Measurements from ENCODE around the gene GALNT18.

Gene GALNT18

DNA sequence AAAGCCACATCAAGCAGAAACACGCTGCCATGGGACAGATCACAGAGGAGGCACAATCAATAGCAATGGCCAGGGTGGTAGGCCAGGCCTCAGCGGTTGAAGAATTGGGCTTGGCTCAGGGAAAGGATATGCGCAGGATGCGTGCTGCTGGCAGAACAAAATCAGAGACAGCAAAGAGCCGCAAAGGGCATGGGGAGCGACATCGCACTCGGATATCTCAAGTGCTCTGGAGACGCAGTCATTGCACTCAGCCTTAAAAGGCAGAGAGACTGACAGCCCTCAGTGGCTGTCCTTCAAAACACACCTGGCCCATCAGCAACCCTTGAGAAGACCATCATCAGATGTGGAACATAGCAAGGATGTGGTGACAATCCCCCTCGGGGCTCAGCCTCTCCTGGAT, 319.2 kb downstream of the GALNT18 start:
- Histone ChIP-seq H3K9ac (ENCODE audit: low read length) (no peak overlapping the region), H3K27me3 (ENCODE audit: low read length) (no peaks in the 10 kb centered on the region), H3K4me2 (ENCODE audit: low read depth, low read length, poor library complexity, severe bottlenecking) (no peak overlapping the region), H3K9me3 (ENCODE audit: insufficient read depth, low read length) (no peaks in the 10 kb centered on the region), H3K9me2 (replicated peaks; ENCODE audit: insufficient read depth, low read length) (no peaks in the 10 kb centered on the region), H3K27ac (ENCODE audit: low read depth, low read length) (no peak overlapping the region), H3K36me3 (ENCODE audit: low read length) (no peaks in the 10 kb centered on the region), H3K4me3 (ENCODE audit: insufficient read depth, low read length, poor library complexity, severe bottlenecking) (no peak overlapping the region), H2AFZ (ENCODE audit: low read depth, low read length, severe bottlenecking) (no peak overlapping the region), H3F3A (ENCODE audit: insufficient read depth) (no peaks in the 10 kb centered on the region), H4K20me1 (ENCODE audit: low read depth, low read length) (no peaks in the 10 kb centered on the region), H3K79me2 (ENCODE audit: insufficient read depth, low read length) (no peaks in the 10 kb centered on the region)
- TF ChIP-seq, protein P1, sequence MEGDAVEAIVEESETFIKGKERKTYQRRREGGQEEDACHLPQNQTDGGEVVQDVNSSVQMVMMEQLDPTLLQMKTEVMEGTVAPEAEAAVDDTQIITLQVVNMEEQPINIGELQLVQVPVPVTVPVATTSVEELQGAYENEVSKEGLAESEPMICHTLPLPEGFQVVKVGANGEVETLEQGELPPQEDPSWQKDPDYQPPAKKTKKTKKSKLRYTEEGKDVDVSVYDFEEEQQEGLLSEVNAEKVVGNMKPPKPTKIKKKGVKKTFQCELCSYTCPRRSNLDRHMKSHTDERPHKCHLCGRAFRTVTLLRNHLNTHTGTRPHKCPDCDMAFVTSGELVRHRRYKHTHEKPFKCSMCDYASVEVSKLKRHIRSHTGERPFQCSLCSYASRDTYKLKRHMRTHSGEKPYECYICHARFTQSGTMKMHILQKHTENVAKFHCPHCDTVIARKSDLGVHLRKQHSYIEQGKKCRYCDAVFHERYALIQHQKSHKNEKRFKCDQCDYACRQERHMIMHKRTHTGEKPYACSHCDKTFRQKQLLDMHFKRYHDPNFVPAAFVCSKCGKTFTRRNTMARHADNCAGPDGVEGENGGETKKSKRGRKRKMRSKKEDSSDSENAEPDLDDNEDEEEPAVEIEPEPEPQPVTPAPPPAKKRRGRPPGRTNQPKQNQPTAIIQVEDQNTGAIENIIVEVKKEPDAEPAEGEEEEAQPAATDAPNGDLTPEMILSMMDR (IDR thresholded peaks at IDR 0.05; ENCODE audit: insufficient read depth, low read length, poor library complexity, severe bottlenecking) = no peak
- TF ChIP-seq EZH2phosphoT487 (conservative IDR thresholded peaks at IDR 0.05; ENCODE audit: low read length) = no peak

- H3K9ac ChIP-seq (ENCODE audit: low read length) = no peak overlapping the region
- H3K79me2 ChIP-seq (ENCODE audit: insufficient read depth, low read length) = no peaks in the 10 kb centered on the region
- H3K9me3 ChIP-seq (ENCODE audit: insufficient read depth, low read length) = no peaks in the 10 kb centered on the region
- no peak overlapping the region for H3K4me3 ChIP-seq (ENCODE audit: insufficient read depth, low read length, poor library complexity, severe bottlenecking)
- no peaks in the 10 kb centered on the region for H4K20me1 ChIP-seq (ENCODE audit: low read depth, low read length)
- H2AFZ ChIP-seq (ENCODE audit: low read depth, low read length, severe bottlenecking) = no peak overlapping the region
- H3K36me3 ChIP-seq (ENCODE audit: low read length) = no peaks in the 10 kb centered on the region
- no peaks in the 10 kb centered on the region for H3K9me2 ChIP-seq (replicated peaks; ENCODE audit: insufficient read depth, low read length)
- H3F3A ChIP-seq (ENCODE audit: insufficient read depth) = no peaks in the 10 kb centered on the region
- no peak overlapping the region for H3K27ac ChIP-seq (ENCODE audit: low read depth, low read length)
- no peaks in the 10 kb centered on the region for H3K27me3 ChIP-seq (ENCODE audit: low read length)
- no peak overlapping the region for H3K4me2 ChIP-seq (ENCODE audit: low read depth, low read length, poor library complexity, severe bottlenecking)
- no peak for TF ChIP-seq EZH2phosphoT487 (conservative IDR thresholded peaks at IDR 0.05; ENCODE audit: low read length)
- TF ChIP-seq, protein P1 (IDR thresholded peaks at IDR 0.05; ENCODE audit: insufficient read depth, low read length, poor library complexity, severe bottlenecking) = no peak
Measured at GRCh38 chr11:11301212-11301611, 320.6 kb downstream of the GALNT18 start.

GRCh38 chr11:11297578-11297977, 324.2 kb downstream of the GALNT18 start:
- no peaks in the 10 kb centered on the region for H3K9me2 ChIP-seq (replicated peaks; ENCODE audit: insufficient read depth, low read length)

More at GRCh38 chr11:11297578-11297977, 324.2 kb downstream of the GALNT18 start:
- Histone ChIP-seq H3K9ac (ENCODE audit: low read length) (no peak overlapping the region), H3K27ac (ENCODE audit: low read depth, low read length) (no peak overlapping the region), H3K27me3 (ENCODE audit: low read length) (no peaks in the 10 kb centered on the region), H3K4me2 (ENCODE audit: low read depth, low read length, poor library complexity, severe bottlenecking) (no peak overlapping the region), H3K4me3 (ENCODE audit: insufficient read depth, low read length, poor library complexity, severe bottlenecking) (no peak overlapping the region), H3F3A (ENCODE audit: insufficient read depth) (no peaks in the 10 kb centered on the region), H3K36me3 (ENCODE audit: low read length) (no peaks in the 10 kb centered on the region), H4K20me1 (ENCODE audit: low read depth, low read length) (no peaks in the 10 kb centered on the region), H2AFZ (ENCODE audit: low read depth, low read length, severe bottlenecking) (no peak overlapping the region), H3K79me2 (ENCODE audit: insufficient read depth, low read length) (no peaks in the 10 kb centered on the region), H3K9me3 (ENCODE audit: insufficient read depth, low read length) (no peaks in the 10 kb centered on the region)
- TF ChIP-seq, protein P1 (IDR thresholded peaks at IDR 0.05; ENCODE audit: insufficient read depth, low read length, poor library complexity, severe bottlenecking) = no peak
- no peak for TF ChIP-seq EZH2phosphoT487 (conservative IDR thresholded peaks at IDR 0.05; ENCODE audit: low read length)

Measured in SU-DHL-6 (cell line).